Tibial nerve (tissue), 4 donors: Measurements from ENCODE around the gene ATP9B.

Source experiments
- EP300 ChIP-seq, 2 donors: sonication (generic); formaldehyde crosslinking; IDR thresholded peaks; one replicate each; pipeline ENCODE4 v1.6.1; 2017; ENCODE audit warnings: antibody characterized with exemption in 2 of 2, mild to moderate bottlenecking in 1 of 2
- TF ChIP-seq, protein P1 (sequence below), 5 experiments: fragments of 200-600 bp in 3 of 5; fragments of 450-650 bp in 2 of 5; sonication (generic) in 3 of 5; IDR thresholded peaks; one replicate each; pipeline ENCODE4 v1.5.1; 2016 to 2019; ENCODE audit warnings: antibody characterized with exemption in 5 of 5, mild to moderate bottlenecking in 3 of 5, moderate library complexity in 2 of 5

DNA sequence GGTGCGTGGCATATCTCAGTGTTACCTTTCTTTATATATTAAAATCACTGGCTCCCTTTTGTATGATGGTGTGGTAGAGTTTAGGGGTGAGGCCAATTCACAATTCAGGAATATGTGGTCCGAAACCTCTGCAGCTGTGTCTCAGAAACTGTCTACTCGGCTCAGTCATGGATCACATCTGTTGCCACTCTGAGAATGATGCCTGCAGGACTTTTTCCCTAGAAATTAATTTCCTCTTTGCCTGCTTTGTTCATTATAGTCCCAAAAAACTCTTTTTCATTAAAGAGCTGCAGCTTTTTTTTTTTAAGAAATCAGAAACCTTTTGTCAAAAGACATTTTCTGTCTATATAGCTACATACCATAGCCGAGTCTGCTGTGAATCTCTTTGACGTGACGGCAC is 221.7 kb downstream of the ATP9B start:
- TF ChIP-seq, protein P1, sequence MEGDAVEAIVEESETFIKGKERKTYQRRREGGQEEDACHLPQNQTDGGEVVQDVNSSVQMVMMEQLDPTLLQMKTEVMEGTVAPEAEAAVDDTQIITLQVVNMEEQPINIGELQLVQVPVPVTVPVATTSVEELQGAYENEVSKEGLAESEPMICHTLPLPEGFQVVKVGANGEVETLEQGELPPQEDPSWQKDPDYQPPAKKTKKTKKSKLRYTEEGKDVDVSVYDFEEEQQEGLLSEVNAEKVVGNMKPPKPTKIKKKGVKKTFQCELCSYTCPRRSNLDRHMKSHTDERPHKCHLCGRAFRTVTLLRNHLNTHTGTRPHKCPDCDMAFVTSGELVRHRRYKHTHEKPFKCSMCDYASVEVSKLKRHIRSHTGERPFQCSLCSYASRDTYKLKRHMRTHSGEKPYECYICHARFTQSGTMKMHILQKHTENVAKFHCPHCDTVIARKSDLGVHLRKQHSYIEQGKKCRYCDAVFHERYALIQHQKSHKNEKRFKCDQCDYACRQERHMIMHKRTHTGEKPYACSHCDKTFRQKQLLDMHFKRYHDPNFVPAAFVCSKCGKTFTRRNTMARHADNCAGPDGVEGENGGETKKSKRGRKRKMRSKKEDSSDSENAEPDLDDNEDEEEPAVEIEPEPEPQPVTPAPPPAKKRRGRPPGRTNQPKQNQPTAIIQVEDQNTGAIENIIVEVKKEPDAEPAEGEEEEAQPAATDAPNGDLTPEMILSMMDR (IDR thresholded peaks at IDR 0.05): no peak
- no peak for TF ChIP-seq EP300 (IDR thresholded peaks at IDR 0.05)
